GM19025 (cell line): ENCODE data around the gene AK1.
"Not testable (repeated sequence)": the region's sequence is repeated elsewhere in the genome, so short reads cannot be mapped to it uniquely, and the experiment has no call there.

Source experiments
- ATAC-seq: cut with Tn5 transposase; IDR thresholded peaks from one replicate; pipeline ENCODE4 v1.9.1; 2021; ENCODE audit warnings: mild to moderate bottlenecking, low read depth, moderate library complexity; ENCODE audit not compliant: unreplicated experiment

AK1 gene

DNA sequence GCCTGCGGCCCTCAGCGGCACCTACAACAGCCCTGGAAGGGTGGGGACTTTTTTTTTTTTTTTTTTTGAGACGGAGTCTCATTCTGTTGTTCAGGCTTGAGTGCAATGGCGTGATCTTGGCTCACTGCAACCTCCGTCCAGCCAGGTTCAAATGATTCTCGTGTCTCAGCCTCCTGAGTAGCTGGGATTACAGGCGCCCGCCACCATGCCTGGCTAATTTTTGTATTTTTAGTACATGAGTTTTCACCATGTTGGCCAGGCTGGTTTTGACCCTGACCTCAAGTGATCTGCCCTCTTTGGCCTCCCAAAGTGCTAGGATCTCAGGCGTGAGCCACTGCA, 7.4 kb downstream of the AK1 start:
- ATAC-seq = not testable (repeated sequence)

GRCh38 chr9:127869310-127870152, 7.9 kb downstream of the AK1 start:
- ATAC-seq = no peak

DNA sequence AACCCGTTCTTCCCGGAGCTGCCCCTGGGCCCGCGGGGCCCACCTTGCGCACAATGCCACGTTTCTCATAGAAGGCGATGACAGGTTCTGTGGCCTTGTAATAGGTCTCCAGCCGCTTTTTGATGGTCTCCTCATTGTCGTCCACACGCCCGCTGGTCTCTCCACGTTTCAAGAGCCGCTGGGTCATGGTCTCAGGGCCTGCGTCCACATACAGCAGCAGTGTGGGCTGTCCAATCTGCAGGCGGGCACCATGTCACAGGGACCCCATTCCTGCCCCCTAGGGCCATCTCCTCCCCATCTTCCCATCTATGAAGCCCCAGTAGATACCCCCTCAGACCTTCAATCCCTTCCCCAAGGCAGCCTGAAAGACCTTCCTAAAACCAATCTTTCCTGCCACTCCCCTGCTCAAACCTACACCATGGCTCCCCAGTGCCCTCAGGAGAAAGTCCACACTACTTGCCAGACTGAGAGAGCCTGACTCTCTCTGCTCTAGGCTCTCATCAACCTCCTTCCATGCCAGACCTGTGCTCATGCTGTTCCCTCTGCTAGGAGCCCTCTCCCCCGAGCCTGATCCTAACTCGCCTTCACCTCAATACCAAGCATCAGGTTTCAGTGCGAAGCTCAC, 9.1 kb downstream of the AK1 start:
- no peak for ATAC-seq

DNA sequence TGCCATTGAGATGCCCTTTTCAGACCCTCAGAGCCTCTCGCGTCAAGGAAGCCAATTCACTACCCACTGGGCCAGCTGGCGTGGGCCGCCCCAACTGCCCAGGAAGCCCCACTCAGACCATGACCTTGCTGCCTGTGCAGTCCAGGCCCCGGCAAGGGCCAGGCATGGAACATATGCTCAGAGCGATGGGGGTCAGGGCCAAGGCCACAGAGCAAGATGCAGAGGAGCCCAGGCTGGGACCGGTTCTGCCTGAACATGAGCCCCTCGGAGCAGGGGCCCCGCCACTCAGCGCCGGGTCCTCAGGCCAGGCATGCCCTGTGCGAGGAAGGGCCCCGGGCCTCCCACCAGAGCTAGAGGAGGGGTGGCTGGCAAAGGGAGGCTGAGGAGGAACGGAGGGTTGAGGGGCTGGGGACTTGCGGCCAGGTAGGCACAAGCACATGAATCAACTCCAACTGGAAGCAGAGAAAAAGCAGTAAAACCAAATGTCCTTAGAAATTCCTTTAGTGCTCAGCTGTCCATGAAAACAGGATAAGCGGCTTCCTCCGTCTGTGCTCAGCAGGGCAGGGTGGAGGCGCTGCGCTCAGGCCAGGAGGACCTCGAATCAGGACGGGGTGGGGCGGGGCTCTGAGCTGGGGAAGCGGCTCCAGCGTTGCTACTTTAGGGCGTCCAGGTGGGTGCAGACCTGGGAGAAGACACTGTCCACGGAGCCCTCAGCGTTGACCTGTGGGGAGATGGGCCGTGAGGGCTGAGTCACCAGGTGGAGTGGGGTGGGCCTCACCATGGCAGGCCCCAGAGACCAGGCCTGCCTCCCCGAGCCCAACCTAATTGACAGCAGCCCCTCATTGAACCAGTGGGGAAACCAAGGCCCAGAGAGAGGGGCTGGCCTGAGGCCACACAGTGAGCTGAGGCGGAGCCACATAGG, 9.9 kb downstream of the AK1 start:
- no peak for ATAC-seq

GRCh38 chr9:127866535-127866934, 10.9 kb downstream of the AK1 start:
- ATAC-seq = no peak

DNA sequence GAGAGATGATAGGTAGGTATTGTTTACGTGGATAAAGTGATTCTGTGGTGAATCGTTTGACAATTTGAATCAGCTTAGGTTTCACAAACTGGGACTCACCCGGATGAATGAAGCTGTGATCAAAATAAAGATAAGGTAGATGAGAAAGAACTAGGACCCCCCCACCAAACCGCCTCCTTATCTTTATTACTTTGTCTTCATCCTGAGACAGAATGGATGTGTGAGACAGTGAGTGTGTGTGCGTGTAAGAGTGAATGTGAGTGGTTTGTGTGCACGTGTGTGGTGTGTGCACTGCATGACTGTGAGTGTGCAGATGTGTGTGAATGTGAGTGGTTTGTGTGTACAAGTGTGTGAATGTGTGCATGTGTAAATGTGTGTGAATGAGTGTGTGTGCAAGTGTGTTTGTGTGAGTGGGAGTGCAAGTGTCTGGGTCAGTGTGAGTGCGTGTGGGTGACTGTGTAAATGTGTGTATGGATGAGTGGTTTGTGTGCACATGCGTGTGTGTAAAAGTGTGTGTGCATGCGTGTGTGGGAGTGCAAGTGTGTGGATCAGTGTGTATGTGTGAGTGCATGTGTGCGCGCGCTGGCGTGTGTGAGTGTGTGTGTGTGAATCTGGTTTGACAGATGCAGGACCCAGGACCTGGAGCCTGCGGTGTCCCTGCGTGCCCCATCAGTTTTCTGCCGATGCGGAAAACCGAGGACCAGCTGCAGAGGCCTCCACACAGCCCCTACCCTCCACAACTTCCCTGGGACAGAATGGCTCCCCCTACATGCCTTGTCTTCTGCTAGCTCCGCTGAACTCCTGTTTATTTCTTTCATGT, 11.6 kb downstream of the AK1 start:
- ATAC-seq = no peak

DNA sequence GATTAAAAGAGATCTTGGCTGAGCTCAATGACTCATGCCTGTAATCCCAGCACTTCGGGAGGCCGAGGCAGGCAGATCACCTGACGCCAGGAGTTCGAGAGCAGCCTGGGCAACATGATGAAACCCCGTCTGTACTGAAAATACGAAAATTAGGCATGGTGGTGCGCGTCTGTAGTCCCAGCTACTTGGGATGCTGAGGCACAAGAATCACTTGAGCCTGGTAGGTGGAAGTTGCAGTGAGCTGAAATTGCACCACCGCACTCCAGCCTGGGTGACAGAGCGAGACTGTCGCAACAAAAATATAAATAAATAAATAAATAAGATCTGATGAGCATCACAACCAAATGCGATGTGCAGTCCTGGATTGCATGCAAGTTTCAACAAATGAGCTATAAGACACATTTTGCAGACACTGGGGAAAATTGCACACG, 14.3 kb downstream of the AK1 start:
- ATAC-seq = no peak

DNA sequence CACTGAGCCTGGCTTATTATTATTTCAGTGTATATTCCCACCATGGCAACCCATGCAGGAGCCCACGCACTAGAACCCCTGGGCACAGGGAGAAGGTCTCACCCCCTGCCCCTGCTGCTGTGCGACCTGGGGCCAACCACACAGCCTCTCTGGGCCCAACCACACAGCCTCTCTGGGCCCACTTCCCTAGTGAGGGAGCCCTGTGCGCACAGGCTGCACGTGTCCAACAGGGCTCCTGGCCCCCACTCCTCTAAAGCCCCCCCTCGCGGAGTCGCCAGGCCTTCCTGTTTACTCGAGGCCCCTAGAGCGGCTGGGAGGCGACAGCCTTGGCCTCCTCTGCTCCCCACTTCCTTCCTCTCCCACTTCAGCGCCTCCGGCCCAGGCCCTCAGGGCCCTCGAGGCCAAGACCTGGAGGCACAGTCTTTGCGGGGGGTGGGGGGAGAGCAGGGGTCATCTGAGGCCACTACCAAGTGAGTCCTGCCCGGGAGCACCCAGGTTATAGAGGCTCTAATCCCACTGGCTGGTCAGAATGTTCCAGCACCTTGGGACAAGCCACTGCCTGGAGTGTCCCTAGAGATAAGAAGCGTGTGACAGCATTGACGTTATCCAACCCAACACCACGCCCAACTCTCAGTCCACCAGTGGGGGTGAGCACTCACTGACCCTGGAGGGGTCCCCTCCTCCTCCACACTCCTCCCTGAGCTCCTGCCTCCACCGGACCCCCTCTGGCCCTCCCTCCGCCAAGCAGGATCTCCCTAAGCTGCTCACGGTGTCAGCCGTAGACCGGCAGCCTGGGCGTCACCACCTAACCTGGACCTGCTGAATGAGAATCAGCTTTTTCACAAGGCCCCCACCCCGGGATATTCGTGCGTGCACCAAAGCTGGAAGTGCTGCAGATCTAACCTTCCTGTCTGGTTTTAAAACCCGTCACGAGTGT, 15.1 kb downstream of the AK1 start:
- ATAC-seq = no peak

DNA sequence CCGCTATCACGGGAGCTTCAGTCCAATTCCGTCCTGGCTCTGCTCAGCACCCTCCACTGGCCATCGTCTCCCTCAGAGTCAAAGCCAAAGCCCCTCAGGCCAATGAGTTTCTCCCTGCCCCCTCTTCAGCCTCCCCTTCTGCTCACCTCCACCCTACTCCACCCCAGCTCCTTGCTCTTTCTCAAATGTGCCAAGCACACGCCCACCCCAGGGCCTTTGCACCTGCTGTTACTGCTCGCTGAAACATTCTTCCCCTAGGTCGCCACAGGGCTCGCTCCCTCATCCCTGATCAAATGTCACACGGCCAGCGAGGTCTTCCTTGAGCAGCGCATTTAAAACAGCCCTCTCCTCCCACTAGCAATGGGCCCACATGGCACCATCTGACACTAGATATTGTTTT, 16.7 kb downstream of the AK1 start:
- ATAC-seq = no peak

DNA sequence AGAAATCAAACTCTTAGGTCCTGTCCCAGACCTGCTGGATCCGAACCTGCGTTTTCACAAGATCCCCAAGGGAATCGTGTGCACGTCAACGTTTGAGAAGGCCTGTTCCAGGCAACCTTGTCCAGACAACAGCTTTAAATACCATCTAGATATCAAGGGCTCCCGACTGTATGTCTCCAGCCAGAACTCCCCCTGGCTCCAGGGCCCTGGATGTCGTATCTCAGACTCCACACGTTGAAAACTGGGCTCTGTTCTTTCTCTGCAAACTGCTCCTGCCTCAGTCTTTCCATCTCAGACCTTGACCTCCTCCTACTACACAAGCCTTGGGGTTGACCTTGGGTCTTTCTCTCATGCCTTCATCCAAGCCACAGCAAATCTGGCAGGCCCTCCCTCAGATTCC, 17.2 kb downstream of the AK1 start:
- ATAC-seq = no peak

DNA sequence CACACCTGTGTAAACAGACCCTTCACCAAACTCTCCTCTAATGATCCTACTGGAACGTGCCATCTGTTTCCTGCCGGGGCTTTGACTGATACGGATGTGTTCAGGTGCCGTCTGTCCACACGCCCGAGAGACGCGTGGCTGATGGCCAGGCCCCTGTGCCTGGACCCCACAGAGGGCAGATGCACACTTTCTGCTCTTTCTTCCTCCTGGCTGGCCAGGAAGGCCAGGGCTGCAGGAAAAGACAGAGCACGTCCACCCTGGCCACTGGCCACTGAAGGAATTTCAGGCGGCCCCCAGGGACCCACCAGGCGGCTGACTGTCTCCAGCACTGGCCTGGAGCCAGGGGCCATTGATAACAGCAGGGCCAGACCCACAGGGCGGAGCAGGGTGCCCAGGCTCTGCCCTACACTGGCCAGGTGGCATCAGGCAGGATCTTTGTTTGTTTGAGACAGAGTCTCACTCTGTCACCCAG, 19.4 kb downstream of the AK1 start:
- ATAC-seq = no peak

- no peak for ATAC-seq
Measured at GRCh38 chr9:127857278-127857677, 20.2 kb downstream of the AK1 start.

DNA sequence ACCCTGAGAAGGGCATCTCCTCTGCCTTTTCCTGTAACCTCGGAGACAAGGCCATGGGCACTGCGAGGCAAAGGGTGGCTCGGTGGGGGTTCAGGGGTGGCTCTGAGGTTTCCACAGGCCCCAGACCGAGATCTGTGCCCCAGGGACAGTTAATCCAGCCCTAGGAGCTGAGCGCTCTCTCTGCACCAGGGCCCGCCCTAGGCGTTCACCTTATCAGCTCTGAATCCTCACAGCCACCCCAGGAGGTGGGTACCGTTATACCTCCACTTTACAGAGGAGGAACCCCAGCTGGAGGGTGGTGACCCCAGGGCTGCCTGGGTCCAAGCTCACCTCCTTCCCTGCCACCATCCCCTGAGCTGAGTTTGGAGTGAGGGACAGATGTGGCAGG, 20.8 kb downstream of the AK1 start:
- ATAC-seq = no peak

GRCh38 chr9:127856094-127856728, 21.3 kb downstream of the AK1 start:
- no peak for ATAC-seq

DNA sequence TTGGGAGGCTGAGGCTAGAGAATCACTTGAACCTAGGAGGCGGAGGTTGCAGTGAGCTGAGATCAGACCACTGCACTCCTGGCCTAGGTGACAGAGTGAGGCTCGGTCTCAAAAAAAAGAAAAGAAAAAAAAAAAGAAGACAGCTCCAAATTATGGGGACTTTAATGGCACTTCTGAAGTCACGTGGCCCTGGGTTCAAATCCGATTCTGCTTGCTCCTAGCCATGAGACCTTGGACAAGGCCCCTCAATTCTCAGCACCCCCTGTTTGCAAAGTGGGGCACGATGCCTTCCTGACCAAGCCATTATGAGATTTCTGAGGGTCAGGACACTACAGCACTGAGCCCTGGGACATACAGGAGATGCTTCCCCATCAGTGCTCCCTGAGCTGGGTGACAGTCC, 22.0 kb downstream of the AK1 start:
- no peak for ATAC-seq

DNA sequence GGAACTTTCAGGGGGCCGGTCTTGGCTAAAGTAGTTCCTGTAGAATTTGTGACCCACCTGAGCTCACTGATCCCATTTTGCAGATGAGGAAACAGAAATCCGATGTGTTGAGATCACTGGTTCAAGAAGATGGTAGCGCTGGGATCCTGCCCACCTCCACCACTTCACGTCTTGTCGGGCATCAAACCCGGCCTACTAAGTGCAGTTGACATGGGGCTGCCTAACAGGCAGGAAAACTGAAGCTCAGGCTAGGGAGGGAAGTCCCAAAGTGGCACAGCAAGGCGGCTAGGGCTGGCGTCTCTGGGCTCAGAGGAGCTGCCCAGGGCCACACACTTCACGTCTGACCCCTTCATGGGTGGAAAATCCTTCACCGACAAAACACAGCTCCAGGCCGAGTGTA, 22.5 kb downstream of the AK1 start:
- no peak for ATAC-seq

GRCh38 chr9:127854184-127854806, 23.2 kb downstream of the AK1 start, which contains the start of gene ENG:
Gene ENG (minus strand): TSS chr9:127854658. CDS start chr9:127854355, 303 bp downstream.
- no peak for ATAC-seq
